HG03159 (cell line): ENCODE measurements around the gene ZBTB7C.

Experiments used
- ATAC-seq: cut with Tn5 transposase; IDR thresholded peaks from one replicate; pipeline ENCODE4 v1.9.1; 2021; ENCODE audit warnings: mild to moderate bottlenecking, moderate library complexity; ENCODE audit not compliant: unreplicated experiment

Gene ZBTB7C

GRCh38 chr18:47983946-47984345 lies 425.2 kb downstream of the ZBTB7C start:
- no peak for ATAC-seq

- no peak for ATAC-seq
Measured at GRCh38 chr18:47983055-47983454, 426.1 kb downstream of the ZBTB7C start.

DNA sequence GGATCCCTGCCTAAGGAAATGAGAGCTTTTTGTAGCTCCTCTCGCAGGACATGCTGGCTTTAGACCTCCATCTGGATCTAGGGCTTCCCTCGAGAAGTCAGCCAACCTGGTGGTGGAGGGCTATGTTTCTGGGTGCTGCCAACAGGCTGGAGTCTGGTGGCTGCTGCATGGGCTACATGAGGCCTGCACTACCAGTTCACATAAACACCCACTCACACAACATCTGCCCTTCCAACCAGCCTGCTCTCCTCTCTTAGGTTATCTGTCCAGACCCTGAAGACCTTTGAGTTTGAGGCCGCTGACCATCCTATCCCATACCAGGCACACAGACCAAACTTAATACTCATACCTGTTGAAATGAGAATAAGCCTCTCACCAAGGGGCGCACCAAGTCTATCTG lies 427.4 kb downstream of the ZBTB7C start:
- no peak for ATAC-seq

GRCh38 chr18:47981320-47981719 lies 427.9 kb downstream of the ZBTB7C start:
- no peak for ATAC-seq

GRCh38 chr18:47979611-47980200 lies 429.5 kb downstream of the ZBTB7C start:
- ATAC-seq, result no peak

GRCh38 chr18:47978603-47979002 lies 430.6 kb downstream of the ZBTB7C start:
- ATAC-seq, result no peak

GRCh38 chr18:47978141-47978540 lies 431.0 kb downstream of the ZBTB7C start:
- ATAC-seq, result no peak
